Lower lobe of right lung (tissue), 2 donors: ENCODE results near the gene NCS1. TPM values are rescaled to one million over a fixed set of nuclear protein-coding genes. Genes with fewer than 3 reads are reported as not detected.
A peak's percentile ranks its signal among the peaks of the same experiment; 100 is the strongest.

ENCODE experiments used
- ATAC-seq, 2 donors: fragments of 200-7000 bp; cut with Tn5 transposase; one replicate each; pipeline ENCODE4 v1.9.1; 2020 to 2022; ENCODE audit warnings: mild to moderate bottlenecking in 2 of 2, moderate library complexity in 2 of 2
- DNase-seq: peaks from one replicate; pipeline ENCODE4 v3.0.0-alpha.2; 2020
- H3K27ac ChIP-seq: fragments of 200-600 bp; one replicate; pipeline ENCODE4 v1.8.0; 2022
- H3K27me3 ChIP-seq: fragments of 200-600 bp; one replicate; pipeline ENCODE4 v1.8.0; 2022; ENCODE audit warnings: low read depth
- H3K36me3 ChIP-seq: fragments of 200-600 bp; one replicate; pipeline ENCODE4 v1.8.0; 2022; ENCODE audit warnings: mild to moderate bottlenecking
- H3K4me1 ChIP-seq: fragments of 200-600 bp; one replicate; pipeline ENCODE4 v1.8.0; 2022
- H3K4me3 ChIP-seq: fragments of 200-600 bp; one replicate; pipeline ENCODE4 v1.8.0; 2022; ENCODE audit warnings: mild to moderate bottlenecking
- H3K9me3 ChIP-seq: fragments of 200-600 bp; one replicate; pipeline ENCODE4 v1.8.0; 2022
- intact Hi-C: fragments of 100-400 bp; cut with DNase I; formaldehyde crosslinking; loops from one replicate; pipeline ENCODE4 v1.11.0; 2022
- total RNA-seq: library from RNA; stranded (reverse); fragmentation: NEBNext Ultra II Directional; extraction: Animal tissue kit (Norgen Biotek cat#: 25700); gene quantifications from one replicate; pipeline ENCODE4 v1.2.1, GENCODE V29; 2021
- TF ChIP-seq, protein P1 (sequence below): fragments of 200-600 bp; IDR thresholded peaks from one replicate; pipeline ENCODE4 v1.8.0; 2022; ENCODE audit warnings: antibody characterized with exemption, mild to moderate bottlenecking
- donor health status: DM: no; HTN: yes; CAD: no; lungs with severe emphysema.

Gene NCS1
- total RNA-seq, 1 donor from 2014 or later: 7.0 TPM

DNA sequence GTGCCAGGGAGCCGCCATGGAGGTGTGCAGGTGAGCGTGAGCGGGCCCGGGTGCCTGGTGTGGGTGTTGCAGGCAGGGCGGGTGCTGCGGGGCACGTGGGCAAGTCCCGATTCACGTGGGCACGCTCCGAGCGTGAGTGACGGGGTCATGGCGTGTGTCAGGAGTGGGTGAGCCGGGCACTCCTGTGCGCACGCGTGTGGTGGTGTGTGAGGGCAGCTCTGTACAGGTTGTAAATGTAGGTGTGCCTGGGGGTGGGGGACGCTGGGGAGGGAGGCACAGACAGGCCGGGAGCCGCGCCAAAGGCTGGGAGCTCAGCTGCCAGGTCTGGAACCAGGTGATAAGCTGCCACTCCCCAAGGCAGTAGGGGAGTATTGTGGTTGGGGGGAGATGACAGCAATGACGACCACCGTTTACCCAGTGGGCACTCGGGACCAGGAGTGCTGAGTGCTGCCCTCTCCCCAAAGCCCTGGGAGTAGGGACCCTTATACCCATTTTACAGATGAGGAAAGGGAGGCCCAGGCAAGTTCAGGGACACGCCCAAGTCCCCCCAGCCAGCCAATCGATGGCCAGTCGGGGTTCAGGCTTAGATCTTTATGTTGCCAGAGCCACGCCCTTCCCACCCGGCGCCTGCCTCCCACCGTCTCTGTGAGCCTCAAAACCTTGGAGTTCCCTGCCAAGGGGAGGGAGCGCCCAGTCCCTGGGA, 9.6 kb downstream of the NCS1 start:
- intact Hi-C loops: no loop called here
- Histone ChIP-seq H3K36me3 (no peaks in the 10 kb centered on the region), H3K27ac (no peak overlapping the region), H3K4me1 (peaks cover 11% of the 10 kb centered on the region), H3K27me3 (no peaks in the 10 kb centered on the region), H3K4me3 (no peak overlapping the region), H3K9me3 (no peaks in the 10 kb centered on the region)
- no peak for DNase-seq
- no peak for ATAC-seq
- TF ChIP-seq, protein P1, sequence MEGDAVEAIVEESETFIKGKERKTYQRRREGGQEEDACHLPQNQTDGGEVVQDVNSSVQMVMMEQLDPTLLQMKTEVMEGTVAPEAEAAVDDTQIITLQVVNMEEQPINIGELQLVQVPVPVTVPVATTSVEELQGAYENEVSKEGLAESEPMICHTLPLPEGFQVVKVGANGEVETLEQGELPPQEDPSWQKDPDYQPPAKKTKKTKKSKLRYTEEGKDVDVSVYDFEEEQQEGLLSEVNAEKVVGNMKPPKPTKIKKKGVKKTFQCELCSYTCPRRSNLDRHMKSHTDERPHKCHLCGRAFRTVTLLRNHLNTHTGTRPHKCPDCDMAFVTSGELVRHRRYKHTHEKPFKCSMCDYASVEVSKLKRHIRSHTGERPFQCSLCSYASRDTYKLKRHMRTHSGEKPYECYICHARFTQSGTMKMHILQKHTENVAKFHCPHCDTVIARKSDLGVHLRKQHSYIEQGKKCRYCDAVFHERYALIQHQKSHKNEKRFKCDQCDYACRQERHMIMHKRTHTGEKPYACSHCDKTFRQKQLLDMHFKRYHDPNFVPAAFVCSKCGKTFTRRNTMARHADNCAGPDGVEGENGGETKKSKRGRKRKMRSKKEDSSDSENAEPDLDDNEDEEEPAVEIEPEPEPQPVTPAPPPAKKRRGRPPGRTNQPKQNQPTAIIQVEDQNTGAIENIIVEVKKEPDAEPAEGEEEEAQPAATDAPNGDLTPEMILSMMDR: no peak

DNA sequence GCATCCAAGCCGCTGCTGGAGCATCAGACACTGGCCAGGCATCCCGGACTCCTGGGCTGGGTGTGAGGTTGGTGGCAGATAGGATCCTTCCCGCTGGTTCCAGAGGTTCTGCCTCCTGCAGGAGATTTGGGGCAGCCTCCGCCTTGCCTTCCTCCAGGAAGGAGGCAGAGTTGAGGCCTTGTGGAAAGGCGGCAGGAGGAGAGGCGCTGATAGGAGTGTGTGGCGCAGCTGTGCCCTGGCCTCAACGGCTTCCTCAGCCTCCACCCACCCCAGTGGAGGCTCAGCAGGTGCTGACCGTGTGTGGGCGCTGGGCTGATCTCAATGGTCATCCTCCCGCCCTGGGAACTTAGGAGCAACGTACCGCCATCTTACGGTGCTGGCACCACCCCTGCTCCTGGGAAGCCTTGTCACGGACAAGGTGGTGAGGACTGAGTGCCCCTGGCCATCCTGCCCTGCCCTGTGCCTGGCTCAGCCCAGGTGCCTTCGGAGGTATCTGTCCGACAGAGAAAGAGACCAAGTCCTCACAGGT, 10.2 kb downstream of the NCS1 start:
- H3K27me3 ChIP-seq: no peaks in the 10 kb centered on the region
- no peaks in the 10 kb centered on the region for H3K36me3 ChIP-seq
- no peaks in the 10 kb centered on the region for H3K9me3 ChIP-seq
- ATAC-seq (no peak), DNase-seq (no peak)
- intact Hi-C loops: no loop called here
- H3K4me1 ChIP-seq: peaks cover 17% of the 10 kb centered on the region
- no peak overlapping the region for H3K4me3 ChIP-seq
- H3K27ac ChIP-seq: no peak overlapping the region
- TF ChIP-seq, protein P1: no peak

DNA sequence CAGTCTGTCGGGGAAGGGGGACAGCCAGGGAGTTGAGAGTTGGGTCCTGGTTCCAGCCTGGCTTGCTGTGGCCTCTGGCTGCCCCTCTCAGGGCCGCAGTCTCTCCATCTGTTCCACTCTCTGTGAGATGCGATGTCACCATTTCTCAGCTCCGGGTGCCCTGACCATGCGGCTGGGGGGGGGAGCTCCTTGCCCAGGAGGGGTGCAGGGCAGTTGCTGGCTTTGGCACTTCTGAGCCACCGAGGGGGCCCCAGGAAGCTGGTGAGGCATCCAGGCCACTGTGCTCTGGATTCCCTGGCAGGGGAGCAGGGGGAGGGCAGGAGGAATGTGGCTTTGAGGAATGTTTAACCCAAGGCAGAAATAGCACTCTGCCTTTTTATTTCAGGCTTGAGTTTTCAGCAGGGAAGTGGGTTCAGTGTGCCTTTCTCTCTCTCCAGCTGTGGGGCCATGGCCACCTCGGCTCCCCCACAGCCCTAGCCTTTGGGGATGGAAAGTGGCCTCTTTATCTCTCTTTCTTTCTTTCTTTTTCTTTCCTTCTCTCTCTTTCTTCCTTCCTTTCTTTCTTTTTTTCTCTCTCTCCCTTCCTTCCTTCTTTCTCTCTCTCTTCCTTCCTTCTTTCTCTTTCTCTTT, 11.0 kb downstream of the NCS1 start:
- no peak for ATAC-seq
- Histone ChIP-seq H3K27me3 (no peaks in the 10 kb centered on the region), H3K27ac (no peak overlapping the region), H3K4me1 (peaks cover 18% of the 10 kb centered on the region), H3K4me3 (no peak overlapping the region), H3K9me3 (no peaks in the 10 kb centered on the region), H3K36me3 (no peaks in the 10 kb centered on the region)
- DNase-seq: no peak
- intact Hi-C loops: no loop called here
- TF ChIP-seq, protein P1: no peak

DNA sequence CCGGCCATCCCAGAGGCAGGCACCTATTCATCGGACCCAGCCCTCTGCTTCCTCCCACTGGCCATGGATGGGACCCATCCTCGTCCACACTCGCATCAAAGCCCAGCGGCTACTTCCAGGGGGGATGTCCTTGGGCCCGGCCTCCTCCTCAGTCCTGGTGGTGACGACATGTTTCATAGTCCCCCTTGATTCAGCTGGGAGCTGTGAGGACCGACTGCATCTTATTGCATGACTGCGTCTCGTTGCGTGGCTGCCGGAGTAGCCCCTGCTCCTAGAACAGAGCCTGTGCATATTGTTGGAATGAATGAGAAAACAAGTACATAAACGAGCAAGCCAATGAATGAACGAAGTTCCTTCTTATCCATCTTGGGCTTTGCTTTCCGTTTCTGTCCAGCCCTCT, 12.8 kb downstream of the NCS1 start:
- H3K27ac ChIP-seq: no peak overlapping the region
- H3K36me3 ChIP-seq: no peaks in the 10 kb centered on the region
- H3K4me1 ChIP-seq: peaks cover 18% of the 10 kb centered on the region
- ATAC-seq (no peak), DNase-seq (no peak)
- intact Hi-C loops: no loop called here
- H3K9me3 ChIP-seq: no peaks in the 10 kb centered on the region
- H3K27me3 ChIP-seq: no peaks in the 10 kb centered on the region
- no peak overlapping the region for H3K4me3 ChIP-seq
- TF ChIP-seq, protein P1: no peak

DNA sequence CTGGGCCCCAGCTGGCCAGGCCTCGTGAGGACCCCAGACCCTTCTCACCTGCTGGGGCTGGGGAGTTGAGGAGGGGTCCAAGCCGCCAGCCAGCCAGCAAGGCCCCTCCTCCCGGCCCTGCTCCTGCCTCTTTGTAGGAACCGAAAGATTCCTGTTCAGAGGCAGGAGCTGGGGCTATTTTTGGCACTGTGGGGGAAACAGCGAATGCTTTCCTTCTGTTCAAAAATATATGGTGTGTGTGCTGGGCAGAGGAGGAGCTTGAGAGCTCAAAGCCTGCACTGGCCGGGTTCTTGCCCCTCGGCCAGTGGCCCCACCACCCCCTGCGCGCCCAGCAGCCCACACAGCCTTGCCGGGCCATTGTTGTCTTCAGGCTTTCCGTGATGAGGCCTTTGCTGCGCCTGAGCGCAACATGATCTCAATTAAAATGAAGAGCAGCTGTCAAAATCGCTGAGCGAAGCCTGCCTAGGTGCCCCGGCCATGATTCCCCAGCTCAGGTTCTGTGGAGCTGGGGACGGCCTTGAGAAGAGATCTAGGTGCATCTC, 13.4 kb downstream of the NCS1 start:
- no peaks in the 10 kb centered on the region for H3K9me3 ChIP-seq
- H3K27ac ChIP-seq: peak overlapping the region; percentile 27
- H3K4me3 ChIP-seq: no peak overlapping the region
- intact Hi-C loops: no loop called here
- no peak for DNase-seq
- TF ChIP-seq, protein P1: no peak
- no peaks in the 10 kb centered on the region for H3K36me3 ChIP-seq
- H3K27me3 ChIP-seq: no peaks in the 10 kb centered on the region
- H3K4me1 ChIP-seq: peaks cover 18% of the 10 kb centered on the region
- no peak for ATAC-seq
